ENCODE data around the gene IL36A. TPM values are rescaled to one million over a fixed set of nuclear protein-coding genes. Genes with fewer than 3 reads are reported as not detected.

Gene IL36A
- polyA plus RNA-seq, 1 donor (not counting 4 experiments of a cell fraction or from before 2014, with no cell fraction given): not detected

DNA sequence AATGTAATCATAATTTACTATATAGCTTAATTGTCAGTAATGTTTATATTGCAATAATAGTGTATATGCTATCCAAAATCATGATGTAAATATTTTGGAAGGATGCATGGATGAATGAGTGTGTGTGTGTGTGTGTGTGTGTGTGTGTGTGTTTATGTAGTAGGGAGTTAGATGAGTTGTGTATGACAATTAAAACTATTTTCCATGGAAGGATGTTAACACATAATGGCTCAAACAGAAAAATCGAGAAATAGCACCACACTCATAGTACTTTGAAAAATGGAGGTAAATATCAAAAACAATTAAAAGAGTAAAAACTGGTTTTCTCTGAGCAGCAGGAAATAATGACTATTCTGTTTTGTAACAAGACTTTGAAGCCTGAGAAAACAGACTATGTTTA, 8.1 kb upstream of the IL36A start:
- H3K4me1 ChIP-seq (ENCODE audit: control insufficient read depth, extremely low read depth, insufficient read depth, low read length): no peaks in the 10 kb centered on the region
- DNase-seq (ENCODE audit: low read depth, low spot score): no peak
- no peak overlapping the region for H2AFZ ChIP-seq (ENCODE audit: control insufficient read depth, low read length)
- H3K79me2 ChIP-seq (ENCODE audit: control insufficient read depth, insufficient read depth, low read length): no peaks in the 10 kb centered on the region
- no peak overlapping the region for H3K9ac ChIP-seq (ENCODE audit: control insufficient read depth, extremely low read depth, insufficient read depth, low read length)
- no peak overlapping the region for H3K27ac ChIP-seq (ENCODE audit: control insufficient read depth, insufficient read depth, low read length)
- H3K27me3 ChIP-seq (ENCODE audit: control insufficient read depth, extremely low read depth, insufficient read depth, low read length): no peaks in the 10 kb centered on the region
- no peaks in the 10 kb centered on the region for H4K20me1 ChIP-seq (ENCODE audit: control insufficient read depth, extremely low read depth, insufficient read depth, low read length)
- H3K36me3 ChIP-seq (ENCODE audit: control insufficient read depth in 2 of 2, extremely low read depth in 1 of 2, insufficient read depth in 2 of 2, low read length in 2 of 2): no peaks in the 10 kb centered on the region
- TF ChIP-seq, protein P1, sequence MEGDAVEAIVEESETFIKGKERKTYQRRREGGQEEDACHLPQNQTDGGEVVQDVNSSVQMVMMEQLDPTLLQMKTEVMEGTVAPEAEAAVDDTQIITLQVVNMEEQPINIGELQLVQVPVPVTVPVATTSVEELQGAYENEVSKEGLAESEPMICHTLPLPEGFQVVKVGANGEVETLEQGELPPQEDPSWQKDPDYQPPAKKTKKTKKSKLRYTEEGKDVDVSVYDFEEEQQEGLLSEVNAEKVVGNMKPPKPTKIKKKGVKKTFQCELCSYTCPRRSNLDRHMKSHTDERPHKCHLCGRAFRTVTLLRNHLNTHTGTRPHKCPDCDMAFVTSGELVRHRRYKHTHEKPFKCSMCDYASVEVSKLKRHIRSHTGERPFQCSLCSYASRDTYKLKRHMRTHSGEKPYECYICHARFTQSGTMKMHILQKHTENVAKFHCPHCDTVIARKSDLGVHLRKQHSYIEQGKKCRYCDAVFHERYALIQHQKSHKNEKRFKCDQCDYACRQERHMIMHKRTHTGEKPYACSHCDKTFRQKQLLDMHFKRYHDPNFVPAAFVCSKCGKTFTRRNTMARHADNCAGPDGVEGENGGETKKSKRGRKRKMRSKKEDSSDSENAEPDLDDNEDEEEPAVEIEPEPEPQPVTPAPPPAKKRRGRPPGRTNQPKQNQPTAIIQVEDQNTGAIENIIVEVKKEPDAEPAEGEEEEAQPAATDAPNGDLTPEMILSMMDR (optimal IDR thresholded peaks at IDR 0.05 in 1 of 3, IDR thresholded peaks at IDR 0.05 in 1 of 3, conservative IDR thresholded peaks at IDR 0.05 in 1 of 3; ENCODE audit: extremely low read depth in 1 of 3, insufficient read depth in 2 of 3, low read length in 3 of 3): no peak
- TF ChIP-seq EZH2 (IDR thresholded peaks at IDR 0.05; ENCODE audit: low read length): no peak
- H3K9me1 ChIP-seq (ENCODE audit: control insufficient read depth, extremely low read depth, insufficient read depth, low read length): no peaks in the 10 kb centered on the region
- H3K4me3 ChIP-seq (ENCODE audit: control insufficient read depth in 2 of 3, extremely low read depth in 1 of 3, insufficient read depth in 2 of 3, low read depth in 1 of 3, low read length in 3 of 3): no peak overlapping the region
- H3K9me3 ChIP-seq (ENCODE audit: control insufficient read depth, low read depth, low read length): peaks cover 4% of the 10 kb centered on the region
- dilution Hi-C loops (cut with MboI; ENCODE audit: extremely low pct_ligation_motif_present, low sequenced_read_pairs): no loop called here
- FAIRE-seq: no peak
- no peak overlapping the region for H3K4me2 ChIP-seq (ENCODE audit: control insufficient read depth, extremely low read depth, insufficient read depth, low read depth, low read length)

DNA sequence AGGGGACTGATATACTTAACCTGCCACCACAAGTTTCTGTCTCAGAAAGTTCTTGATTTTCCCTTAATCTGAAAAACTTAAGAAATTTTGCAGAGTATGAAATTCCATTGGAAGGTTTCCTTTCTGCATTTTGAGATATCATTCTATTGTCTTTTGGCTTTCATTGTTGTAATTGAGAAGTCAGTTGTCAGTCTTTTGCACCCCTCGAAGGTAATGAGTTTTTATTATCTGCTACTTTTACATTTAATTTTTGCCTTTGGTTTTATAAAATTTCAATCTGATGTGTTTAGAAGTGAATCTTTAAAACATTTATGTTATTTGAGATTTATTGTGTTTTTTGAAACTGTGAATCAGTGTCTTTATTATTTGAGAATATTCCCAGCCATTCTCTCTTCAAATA, 4.8 kb upstream of the IL36A start:
- Histone ChIP-seq H3K27me3 (ENCODE audit: control insufficient read depth, extremely low read depth, insufficient read depth, low read length) (no peaks in the 10 kb centered on the region), H3K4me3 (ENCODE audit: control insufficient read depth in 2 of 3, extremely low read depth in 1 of 3, insufficient read depth in 2 of 3, low read depth in 1 of 3, low read length in 3 of 3) (no peak overlapping the region), H3K36me3 (ENCODE audit: control insufficient read depth in 2 of 2, extremely low read depth in 1 of 2, insufficient read depth in 2 of 2, low read length in 2 of 2) (no peaks in the 10 kb centered on the region), H3K4me2 (ENCODE audit: control insufficient read depth, extremely low read depth, insufficient read depth, low read depth, low read length) (no peak overlapping the region), H3K27ac (ENCODE audit: control insufficient read depth, insufficient read depth, low read length) (no peak overlapping the region), H3K4me1 (ENCODE audit: control insufficient read depth, extremely low read depth, insufficient read depth, low read length) (no peaks in the 10 kb centered on the region), H3K9ac (ENCODE audit: control insufficient read depth, extremely low read depth, insufficient read depth, low read length) (no peak overlapping the region), H3K9me1 (ENCODE audit: control insufficient read depth, extremely low read depth, insufficient read depth, low read length) (no peaks in the 10 kb centered on the region), H3K79me2 (ENCODE audit: control insufficient read depth, insufficient read depth, low read length) (no peaks in the 10 kb centered on the region), H3K9me3 (ENCODE audit: control insufficient read depth, low read depth, low read length) (no peaks in the 10 kb centered on the region), H4K20me1 (ENCODE audit: control insufficient read depth, extremely low read depth, insufficient read depth, low read length) (no peaks in the 10 kb centered on the region), H2AFZ (ENCODE audit: control insufficient read depth, low read length) (no peak overlapping the region)
- FAIRE-seq: no peak
- dilution Hi-C loops (cut with MboI; ENCODE audit: extremely low pct_ligation_motif_present, low sequenced_read_pairs): no loop called here
- DNase-seq (ENCODE audit: low read depth, low spot score): no peak
- TF ChIP-seq EZH2 (IDR thresholded peaks at IDR 0.05; ENCODE audit: low read length): no peak
- TF ChIP-seq, protein P1 (optimal IDR thresholded peaks at IDR 0.05 in 1 of 3, IDR thresholded peaks at IDR 0.05 in 1 of 3, conservative IDR thresholded peaks at IDR 0.05 in 1 of 3; ENCODE audit: extremely low read depth in 1 of 3, insufficient read depth in 2 of 3, low read length in 3 of 3): no peak
